Measurements from ENCODE around the gene SOBP.

SOBP gene

GRCh38 chr6:107533415-107534059, 43.6 kb downstream of the SOBP start:
- Histone ChIP-seq H3K27me3 (ENCODE audit: control insufficient read depth, insufficient read depth, low read length) (peaks cover under 1% of the 10 kb centered on the region), H3K9ac (ENCODE audit: low read depth, low read length) (no peak overlapping the region), H3K36me3 (ENCODE audit: insufficient read depth, low read length) (no peaks in the 10 kb centered on the region), H3K4me1 (ENCODE audit: control insufficient read depth, insufficient read depth, low read length) (no peaks in the 10 kb centered on the region), H3K4me2 (ENCODE audit: low read length) (no peak overlapping the region), H3K4me3 (ENCODE audit: low read length) (no peak overlapping the region), H3K9me3 (replicated peaks; ENCODE audit: low read length) (no peaks in the 10 kb centered on the region)

DNA sequence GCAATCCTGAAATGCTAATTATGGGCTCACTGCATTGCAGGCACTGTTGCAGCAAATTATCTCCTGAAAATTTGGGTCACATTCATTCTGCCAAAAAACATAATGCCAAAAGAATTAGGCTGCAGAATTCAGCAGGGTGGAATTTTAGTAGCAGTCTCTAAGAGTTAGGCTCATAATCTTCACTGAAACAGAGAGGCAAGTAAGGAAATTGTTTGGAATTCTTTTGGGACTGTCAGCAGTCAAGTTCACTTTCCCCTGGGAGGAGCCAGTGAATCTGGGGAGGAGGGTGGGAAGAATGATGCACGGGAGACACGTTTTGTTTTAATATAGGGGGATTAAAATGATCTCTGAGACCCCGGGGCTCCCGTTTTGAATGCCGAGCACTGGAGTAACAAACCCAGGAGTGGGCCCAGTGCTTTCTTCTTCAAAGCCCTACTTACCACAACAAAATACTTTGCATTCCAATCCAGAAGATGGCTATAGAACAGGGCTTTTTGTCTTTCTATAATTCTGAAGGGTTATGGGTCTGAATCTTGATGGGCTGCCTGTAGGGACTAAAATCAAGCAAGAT, 44.7 kb downstream of the SOBP start:
- Histone ChIP-seq H3K9ac (ENCODE audit: low read depth, low read length) (no peak overlapping the region), H3K4me3 (ENCODE audit: low read length) (no peak overlapping the region), H3K27me3 (ENCODE audit: control insufficient read depth, insufficient read depth, low read length) (peaks cover 5% of the 10 kb centered on the region), H3K36me3 (ENCODE audit: insufficient read depth, low read length) (no peaks in the 10 kb centered on the region), H3K4me1 (ENCODE audit: control insufficient read depth, insufficient read depth, low read length) (peaks cover 4% of the 10 kb centered on the region), H3K4me2 (ENCODE audit: low read length) (no peak overlapping the region), H3K9me3 (replicated peaks; ENCODE audit: low read length) (no peaks in the 10 kb centered on the region)

DNA sequence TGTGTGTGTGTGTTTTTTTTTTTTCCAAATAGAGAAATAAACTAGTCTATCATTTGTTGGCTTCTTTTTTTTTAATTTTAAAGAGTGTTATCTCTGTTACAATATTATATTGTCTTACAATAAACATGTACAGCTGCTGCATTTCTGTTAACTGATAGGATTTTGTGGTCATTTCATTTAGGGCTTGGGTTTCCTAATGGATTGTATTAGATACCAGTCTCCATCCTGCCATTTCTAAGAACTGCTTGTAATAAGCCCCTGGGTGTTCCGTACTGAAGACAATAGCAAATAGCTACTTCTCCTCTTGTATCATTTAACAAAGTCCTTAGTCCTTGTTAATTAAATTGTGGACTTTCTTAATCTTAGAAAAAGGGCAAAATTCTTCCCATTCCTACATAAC, 45.7 kb downstream of the SOBP start:
- peaks cover 7% of the 10 kb centered on the region for H3K27me3 ChIP-seq (ENCODE audit: control insufficient read depth, insufficient read depth, low read length)

GRCh38 chr6:107536180-107536961, 46.5 kb downstream of the SOBP start:
- no peak overlapping the region for H3K4me3 ChIP-seq (ENCODE audit: low read length)
- H3K9me3 ChIP-seq (replicated peaks; ENCODE audit: low read length) = no peaks in the 10 kb centered on the region
- H3K4me2 ChIP-seq (ENCODE audit: low read length) = no peak overlapping the region
- H3K27me3 ChIP-seq (ENCODE audit: control insufficient read depth, insufficient read depth, low read length) = peaks cover 7% of the 10 kb centered on the region
- H3K9ac ChIP-seq (ENCODE audit: low read depth, low read length) = no peak overlapping the region
- H3K4me1 ChIP-seq (ENCODE audit: control insufficient read depth, insufficient read depth, low read length) = peaks cover 4% of the 10 kb centered on the region
- H3K36me3 ChIP-seq (ENCODE audit: insufficient read depth, low read length) = no peaks in the 10 kb centered on the region

More for the DNA sequence above, 45.7 kb downstream of the SOBP start:
- Histone ChIP-seq H3K9me3 (replicated peaks; ENCODE audit: low read length) (no peaks in the 10 kb centered on the region), H3K4me3 (ENCODE audit: low read length) (no peak overlapping the region), H3K4me1 (ENCODE audit: control insufficient read depth, insufficient read depth, low read length) (peaks cover 4% of the 10 kb centered on the region), H3K4me2 (ENCODE audit: low read length) (no peak overlapping the region), H3K36me3 (ENCODE audit: insufficient read depth, low read length) (no peaks in the 10 kb centered on the region), H3K9ac (ENCODE audit: low read depth, low read length) (no peak overlapping the region)

DNA sequence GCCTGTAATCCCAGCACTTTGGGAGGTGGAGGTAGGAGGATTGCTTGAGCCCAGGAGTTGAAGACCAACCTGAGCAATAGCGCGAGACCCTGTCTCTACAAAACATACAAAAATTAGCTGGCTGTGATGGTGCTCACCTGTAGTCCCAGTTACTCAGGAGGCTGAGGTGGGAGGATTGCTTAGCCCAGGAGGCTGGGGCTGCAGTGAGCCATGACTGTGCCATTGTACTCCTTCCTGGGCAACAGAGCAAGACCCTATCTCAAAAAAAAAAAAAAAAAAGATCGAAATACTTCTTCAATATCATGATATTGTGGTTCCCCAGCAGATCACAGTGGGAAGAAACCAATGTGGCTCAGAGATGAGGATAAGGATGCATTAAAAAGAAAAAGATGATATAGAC, 47.6 kb downstream of the SOBP start:
- Histone ChIP-seq H3K9ac (ENCODE audit: low read depth, low read length) (no peak overlapping the region), H3K27me3 (ENCODE audit: control insufficient read depth, insufficient read depth, low read length) (peaks cover 7% of the 10 kb centered on the region), H3K4me1 (ENCODE audit: control insufficient read depth, insufficient read depth, low read length) (peaks cover 4% of the 10 kb centered on the region), H3K4me3 (ENCODE audit: low read length) (no peak overlapping the region), H3K4me2 (ENCODE audit: low read length) (no peak overlapping the region), H3K9me3 (replicated peaks; ENCODE audit: low read length) (no peaks in the 10 kb centered on the region), H3K36me3 (ENCODE audit: insufficient read depth, low read length) (no peaks in the 10 kb centered on the region)

DNA sequence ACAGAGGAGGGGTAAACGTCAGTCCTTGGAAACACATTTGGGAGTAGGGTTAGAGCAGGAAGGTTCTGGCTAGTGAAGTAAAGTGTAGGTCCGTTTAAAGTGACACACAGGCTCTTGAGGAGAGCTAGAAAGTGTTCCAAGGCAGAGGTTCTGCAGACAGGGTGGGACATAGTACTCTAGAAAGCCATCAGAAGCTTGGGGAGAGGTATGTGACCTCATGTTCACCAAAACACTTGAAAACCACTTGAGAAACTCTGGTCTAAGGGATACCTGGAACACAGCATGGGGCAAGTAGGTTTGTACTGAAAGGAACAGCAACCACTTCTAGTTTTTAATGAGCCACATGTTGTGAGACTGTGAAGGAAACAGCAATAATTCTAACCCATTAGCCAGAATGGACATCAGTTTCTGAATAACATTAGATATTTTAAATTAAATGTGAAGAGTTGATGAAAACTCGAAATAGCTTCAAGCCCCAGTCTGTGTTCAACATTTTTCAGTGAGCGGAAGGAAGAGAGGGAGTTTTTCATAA, 49.0 kb downstream of the SOBP start:
- H3K4me2 ChIP-seq (ENCODE audit: low read length) = no peak overlapping the region
- peaks cover 7% of the 10 kb centered on the region for H3K27me3 ChIP-seq (ENCODE audit: control insufficient read depth, insufficient read depth, low read length)
- no peak overlapping the region for H3K4me3 ChIP-seq (ENCODE audit: low read length)
- H3K9me3 ChIP-seq (replicated peaks; ENCODE audit: low read length) = no peaks in the 10 kb centered on the region
- H3K36me3 ChIP-seq (ENCODE audit: insufficient read depth, low read length) = no peaks in the 10 kb centered on the region
- peaks cover 4% of the 10 kb centered on the region for H3K4me1 ChIP-seq (ENCODE audit: control insufficient read depth, insufficient read depth, low read length)
- H3K9ac ChIP-seq (ENCODE audit: low read depth, low read length) = no peak overlapping the region

DNA sequence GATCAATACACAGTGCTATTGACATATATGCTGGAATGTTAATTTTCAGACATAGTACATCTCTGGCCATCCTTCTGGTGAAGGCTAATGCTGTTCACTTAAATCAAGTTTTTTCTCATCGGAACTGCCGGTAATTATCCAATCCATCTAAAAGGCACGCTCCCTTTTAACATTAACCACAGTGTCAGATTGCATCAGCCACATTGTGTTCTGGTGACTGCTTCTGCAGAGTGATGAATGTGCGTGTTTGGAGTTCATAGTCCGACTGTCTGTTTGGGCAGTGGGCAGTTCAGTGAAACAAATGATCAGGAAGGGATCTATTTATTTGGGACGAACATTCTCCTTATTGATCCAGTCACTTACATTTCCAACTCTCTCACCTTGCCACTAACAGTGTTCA, 49.5 kb downstream of the SOBP start:
- Histone ChIP-seq H3K36me3 (ENCODE audit: insufficient read depth, low read length) (no peaks in the 10 kb centered on the region), H3K4me1 (ENCODE audit: control insufficient read depth, insufficient read depth, low read length) (peaks cover 4% of the 10 kb centered on the region), H3K9me3 (replicated peaks; ENCODE audit: low read length) (no peaks in the 10 kb centered on the region), H3K4me2 (ENCODE audit: low read length) (no peak overlapping the region), H3K27me3 (ENCODE audit: control insufficient read depth, insufficient read depth, low read length) (peaks cover 8% of the 10 kb centered on the region), H3K4me3 (ENCODE audit: low read length) (no peak overlapping the region), H3K9ac (ENCODE audit: low read depth, low read length) (no peak overlapping the region)

DNA sequence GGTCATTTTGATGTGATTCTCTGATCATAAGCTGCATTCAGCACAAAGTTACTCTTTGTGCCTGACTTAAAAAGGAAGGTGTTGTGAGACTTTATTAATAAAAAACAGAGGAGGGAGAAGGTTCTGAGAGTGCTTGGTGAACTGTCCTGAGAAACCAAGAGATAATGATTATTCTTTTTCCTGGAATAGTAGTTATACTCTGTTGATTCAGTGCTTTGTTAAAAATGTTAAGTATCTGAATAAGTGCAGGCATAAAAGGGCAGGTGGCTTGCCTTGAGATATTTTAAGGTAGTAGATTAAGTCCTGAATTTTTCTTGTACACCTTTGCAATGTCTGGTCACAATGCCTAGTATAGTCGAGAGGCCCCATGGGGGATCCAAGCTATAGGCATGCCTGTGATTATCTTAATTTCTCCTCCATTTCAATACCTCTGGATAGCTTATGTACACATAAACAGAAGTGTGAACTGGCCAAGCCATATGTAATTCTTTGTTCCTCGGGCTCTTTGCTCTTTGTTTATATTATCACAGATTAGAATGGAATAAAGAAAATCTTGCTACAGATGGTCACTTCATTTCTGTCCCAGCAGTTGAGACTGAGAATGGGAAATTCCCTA, 50.0 kb downstream of the SOBP start:
- no peaks in the 10 kb centered on the region for H3K36me3 ChIP-seq (ENCODE audit: insufficient read depth, low read length)
- no peak overlapping the region for H3K4me2 ChIP-seq (ENCODE audit: low read length)
- peaks cover 13% of the 10 kb centered on the region for H3K27me3 ChIP-seq (ENCODE audit: control insufficient read depth, insufficient read depth, low read length)
- no peaks in the 10 kb centered on the region for H3K9me3 ChIP-seq (replicated peaks; ENCODE audit: low read length)
- H3K4me3 ChIP-seq (ENCODE audit: low read length) = no peak overlapping the region
- H3K9ac ChIP-seq (ENCODE audit: low read depth, low read length) = no peak overlapping the region
- H3K4me1 ChIP-seq (ENCODE audit: control insufficient read depth, insufficient read depth, low read length) = peaks cover 4% of the 10 kb centered on the region

GRCh38 chr6:107540465-107540857, 50.5 kb downstream of the SOBP start:
- Histone ChIP-seq H3K4me2 (ENCODE audit: low read length) (no peak overlapping the region), H3K4me1 (ENCODE audit: control insufficient read depth, insufficient read depth, low read length) (peaks cover 4% of the 10 kb centered on the region), H3K27me3 (ENCODE audit: control insufficient read depth, insufficient read depth, low read length) (peaks cover 16% of the 10 kb centered on the region), H3K9me3 (replicated peaks; ENCODE audit: low read length) (no peaks in the 10 kb centered on the region), H3K9ac (ENCODE audit: low read depth, low read length) (no peak overlapping the region), H3K4me3 (ENCODE audit: low read length) (no peak overlapping the region), H3K36me3 (ENCODE audit: insufficient read depth, low read length) (no peaks in the 10 kb centered on the region)

- H3K4me2 ChIP-seq (ENCODE audit: low read length) = no peak overlapping the region
- H3K9ac ChIP-seq (ENCODE audit: low read depth, low read length) = no peak overlapping the region
- no peak overlapping the region for H3K4me3 ChIP-seq (ENCODE audit: low read length)
- H3K9me3 ChIP-seq (replicated peaks; ENCODE audit: low read length) = no peaks in the 10 kb centered on the region
- peaks cover 16% of the 10 kb centered on the region for H3K27me3 ChIP-seq (ENCODE audit: control insufficient read depth, insufficient read depth, low read length)
- H3K36me3 ChIP-seq (ENCODE audit: insufficient read depth, low read length) = no peaks in the 10 kb centered on the region
- H3K4me1 ChIP-seq (ENCODE audit: control insufficient read depth, insufficient read depth, low read length) = peaks cover 4% of the 10 kb centered on the region
Measured at GRCh38 chr6:107542192-107542668, 52.3 kb downstream of the SOBP start.

- Histone ChIP-seq H3K4me1 (ENCODE audit: control insufficient read depth, insufficient read depth, low read length) (peaks cover 4% of the 10 kb centered on the region), H3K4me2 (ENCODE audit: low read length) (no peak overlapping the region), H3K36me3 (ENCODE audit: insufficient read depth, low read length) (no peaks in the 10 kb centered on the region), H3K4me3 (ENCODE audit: low read length) (no peak overlapping the region), H3K9ac (ENCODE audit: low read depth, low read length) (no peak overlapping the region), H3K27me3 (ENCODE audit: control insufficient read depth, insufficient read depth, low read length) (peaks cover 16% of the 10 kb centered on the region), H3K9me3 (replicated peaks; ENCODE audit: low read length) (no peaks in the 10 kb centered on the region)
Measured at GRCh38 chr6:107543088-107543487, 53.2 kb downstream of the SOBP start.
